GM21381 (cell line): Measurements from ENCODE around the gene AP3B1.

Source experiments
- ATAC-seq: cut with Tn5 transposase; IDR thresholded peaks from one replicate; pipeline ENCODE4 v1.9.1; 2021; ENCODE audit warnings: mild to moderate bottlenecking, moderate library complexity; ENCODE audit not compliant: unreplicated experiment

Gene AP3B1, protein sequence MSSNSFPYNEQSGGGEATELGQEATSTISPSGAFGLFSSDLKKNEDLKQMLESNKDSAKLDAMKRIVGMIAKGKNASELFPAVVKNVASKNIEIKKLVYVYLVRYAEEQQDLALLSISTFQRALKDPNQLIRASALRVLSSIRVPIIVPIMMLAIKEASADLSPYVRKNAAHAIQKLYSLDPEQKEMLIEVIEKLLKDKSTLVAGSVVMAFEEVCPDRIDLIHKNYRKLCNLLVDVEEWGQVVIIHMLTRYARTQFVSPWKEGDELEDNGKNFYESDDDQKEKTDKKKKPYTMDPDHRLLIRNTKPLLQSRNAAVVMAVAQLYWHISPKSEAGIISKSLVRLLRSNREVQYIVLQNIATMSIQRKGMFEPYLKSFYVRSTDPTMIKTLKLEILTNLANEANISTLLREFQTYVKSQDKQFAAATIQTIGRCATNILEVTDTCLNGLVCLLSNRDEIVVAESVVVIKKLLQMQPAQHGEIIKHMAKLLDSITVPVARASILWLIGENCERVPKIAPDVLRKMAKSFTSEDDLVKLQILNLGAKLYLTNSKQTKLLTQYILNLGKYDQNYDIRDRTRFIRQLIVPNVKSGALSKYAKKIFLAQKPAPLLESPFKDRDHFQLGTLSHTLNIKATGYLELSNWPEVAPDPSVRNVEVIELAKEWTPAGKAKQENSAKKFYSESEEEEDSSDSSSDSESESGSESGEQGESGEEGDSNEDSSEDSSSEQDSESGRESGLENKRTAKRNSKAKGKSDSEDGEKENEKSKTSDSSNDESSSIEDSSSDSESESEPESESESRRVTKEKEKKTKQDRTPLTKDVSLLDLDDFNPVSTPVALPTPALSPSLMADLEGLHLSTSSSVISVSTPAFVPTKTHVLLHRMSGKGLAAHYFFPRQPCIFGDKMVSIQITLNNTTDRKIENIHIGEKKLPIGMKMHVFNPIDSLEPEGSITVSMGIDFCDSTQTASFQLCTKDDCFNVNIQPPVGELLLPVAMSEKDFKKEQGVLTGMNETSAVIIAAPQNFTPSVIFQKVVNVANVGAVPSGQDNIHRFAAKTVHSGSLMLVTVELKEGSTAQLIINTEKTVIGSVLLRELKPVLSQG

GRCh38 chr5:78294248-78295034, at the start of gene AP3B1:
Gene AP3B1 (minus strand): TSS chr5:78294698. CDS start chr5:78294579, 119 bp downstream.
- peak; percentile 87 for ATAC-seq

DNA sequence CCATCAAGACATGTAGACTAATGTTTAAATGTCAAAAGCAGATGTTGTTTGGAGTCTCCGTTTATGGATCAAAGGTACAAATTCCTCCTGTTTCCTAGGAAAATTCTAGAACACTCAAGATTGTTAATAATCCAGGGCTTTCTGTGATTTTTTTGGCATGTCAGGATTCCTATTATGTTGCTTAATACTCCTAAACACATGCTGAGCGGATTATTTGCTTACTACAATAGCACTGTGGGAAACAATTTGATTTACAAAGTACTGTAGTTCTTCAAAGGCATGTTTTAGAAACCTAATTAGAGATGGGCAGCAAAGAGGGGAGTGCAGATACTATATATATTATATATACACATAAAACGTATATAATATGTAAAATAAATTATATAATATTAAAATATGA, 46.9 kb upstream of the AP3B1 start:
- no peak for ATAC-seq

DNA sequence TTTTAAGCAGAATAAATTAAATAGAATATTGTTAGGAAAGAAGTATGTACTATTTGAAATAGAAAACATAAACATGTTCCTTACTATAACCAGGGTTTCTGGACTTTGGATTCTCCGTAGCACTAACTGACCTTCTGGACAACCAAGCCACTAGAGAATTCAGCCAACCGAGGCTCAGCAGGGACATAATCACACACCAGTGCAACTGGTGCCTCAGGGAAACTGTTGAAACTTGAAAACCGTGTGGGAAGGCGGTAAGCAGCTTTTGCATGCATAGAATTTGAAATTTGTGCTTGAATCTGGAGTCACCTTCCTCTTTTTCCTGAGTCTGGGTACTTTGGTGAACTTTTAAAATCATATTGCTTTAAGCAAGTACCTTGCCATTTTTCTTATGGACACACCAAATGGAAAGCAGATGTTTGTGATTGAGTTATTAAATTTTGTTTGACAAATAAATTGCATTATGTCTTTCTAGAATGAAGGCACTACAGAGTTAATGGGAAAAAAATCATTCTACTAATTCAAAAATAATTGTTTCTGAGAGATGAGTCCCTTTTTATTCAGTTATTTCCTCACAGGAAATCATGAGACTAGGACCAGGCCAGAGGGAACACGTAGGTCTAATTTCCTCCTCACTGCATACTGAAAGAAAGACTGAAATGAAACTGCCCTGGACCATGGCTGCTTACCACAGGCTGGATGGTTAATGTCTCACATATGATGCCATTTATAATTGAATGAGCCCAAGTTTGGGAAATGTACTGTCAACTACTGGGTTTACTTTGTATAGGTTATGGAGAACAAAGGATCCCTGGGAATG, 45.3 kb upstream of the AP3B1 start:
- no peak for ATAC-seq

DNA sequence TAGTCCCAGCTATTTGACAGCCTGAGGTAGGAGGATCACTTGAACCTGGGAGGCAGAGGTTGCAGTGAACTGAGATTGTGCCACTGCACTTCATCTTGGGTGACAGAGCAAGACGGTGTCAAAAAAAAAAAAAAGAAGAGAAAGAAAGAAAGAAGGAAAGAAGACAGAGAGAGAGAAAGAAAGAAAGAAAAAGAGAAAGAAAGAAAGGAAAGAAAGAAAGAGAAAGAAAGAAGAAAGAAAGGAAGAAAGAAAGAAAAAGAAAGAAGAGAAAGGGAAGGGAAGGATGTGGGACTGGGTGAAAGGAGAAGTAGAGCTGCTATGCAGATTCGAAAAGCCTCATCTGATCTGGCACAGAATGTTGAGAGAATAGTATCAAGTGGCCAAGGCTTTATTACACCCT, 42.2 kb upstream of the AP3B1 start:
- no peak for ATAC-seq

GRCh38 chr5:78335976-78336375, 41.5 kb upstream of the AP3B1 start:
- ATAC-seq: no peak

GRCh38 chr5:78334811-78335210, 40.3 kb upstream of the AP3B1 start:
- ATAC-seq: no peak

DNA sequence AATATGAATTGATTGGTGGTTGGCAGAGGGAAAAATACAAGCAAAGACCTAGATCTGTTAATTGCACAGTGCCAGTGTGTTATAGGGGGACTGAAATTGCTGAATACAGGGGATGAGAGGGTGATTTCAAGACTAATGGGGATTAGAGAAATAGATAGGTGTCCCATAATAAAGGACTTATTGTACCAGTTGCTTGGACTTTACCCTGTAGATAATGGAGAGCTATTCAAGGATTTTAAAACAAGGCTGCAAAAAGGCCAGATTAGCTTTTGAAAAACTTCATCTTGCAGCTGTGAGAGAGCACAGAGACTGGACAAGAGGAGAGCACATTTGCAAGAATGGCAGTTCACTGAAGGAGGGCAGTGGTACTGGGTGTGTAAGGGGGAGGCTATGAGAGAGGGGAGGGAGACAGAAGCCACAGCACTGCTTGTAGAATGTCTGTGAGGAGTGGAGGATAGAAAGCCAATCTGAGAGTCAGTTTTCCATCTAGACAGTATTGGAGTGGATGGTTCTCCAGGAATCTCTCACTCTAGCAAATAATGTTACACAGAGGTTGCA, 37.1 kb upstream of the AP3B1 start:
- ATAC-seq: no peak

GRCh38 chr5:78328585-78329173, 34.2 kb upstream of the AP3B1 start:
- no peak for ATAC-seq

DNA sequence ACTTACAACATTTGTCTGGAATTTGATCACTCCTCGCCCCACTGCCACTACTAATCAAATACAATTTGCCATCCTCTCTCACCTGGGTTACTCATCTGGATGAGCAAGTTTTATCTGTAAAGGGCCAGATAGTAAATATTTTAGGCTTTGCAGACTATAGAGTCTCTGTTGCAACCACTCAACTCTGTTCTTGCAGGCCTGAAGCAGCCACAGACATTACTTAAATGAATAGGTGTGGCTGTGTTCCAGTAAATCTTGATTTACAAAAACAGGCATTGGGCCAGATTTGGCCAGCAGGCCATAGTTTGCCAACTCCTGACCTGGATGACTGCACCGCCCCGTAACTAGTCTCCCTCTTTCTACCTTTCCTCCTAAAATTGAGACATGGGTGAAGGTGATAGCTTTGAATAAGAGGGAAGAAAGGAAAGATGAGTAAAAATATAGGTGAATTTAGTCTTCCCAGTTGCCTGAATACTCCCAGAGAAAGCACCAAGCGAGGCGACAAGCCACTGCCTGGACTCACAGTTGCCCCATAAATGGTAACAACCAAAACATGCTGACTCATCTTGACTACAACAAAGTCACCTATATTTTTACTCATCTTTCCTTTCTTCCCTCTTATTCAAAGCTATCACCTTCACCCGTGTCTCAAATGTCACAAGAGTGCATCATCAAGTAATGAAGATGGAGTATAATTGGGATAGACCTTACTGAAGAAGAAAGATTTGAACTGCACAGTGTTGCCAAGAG, 33.4 kb upstream of the AP3B1 start:
- ATAC-seq: no peak

DNA sequence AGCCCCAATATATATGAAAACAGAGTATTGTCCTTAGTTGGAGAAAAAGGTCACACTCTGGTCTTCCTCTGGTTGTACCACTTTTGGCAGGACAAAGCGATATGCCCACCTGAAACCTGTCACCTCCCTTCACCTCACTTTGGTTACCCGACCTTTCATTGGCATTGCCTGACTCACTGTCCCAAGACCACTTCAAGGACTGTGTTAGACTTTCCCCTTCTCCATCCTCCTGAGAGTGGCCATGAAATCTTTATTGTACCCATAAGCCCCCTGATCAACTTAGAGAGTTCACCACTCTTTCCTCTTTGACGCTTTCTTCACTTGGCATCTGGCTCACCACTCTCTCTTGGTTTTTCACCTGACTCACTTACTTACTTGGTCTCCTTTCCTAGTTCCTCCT, 32.4 kb upstream of the AP3B1 start:
- ATAC-seq: no peak

GRCh38 chr5:78323241-78323640, 28.7 kb upstream of the AP3B1 start:
- ATAC-seq: no peak

GRCh38 chr5:78320401-78320800, 25.9 kb upstream of the AP3B1 start:
- ATAC-seq: no peak

GRCh38 chr5:78318337-78318736, 23.8 kb upstream of the AP3B1 start:
- no peak for ATAC-seq

DNA sequence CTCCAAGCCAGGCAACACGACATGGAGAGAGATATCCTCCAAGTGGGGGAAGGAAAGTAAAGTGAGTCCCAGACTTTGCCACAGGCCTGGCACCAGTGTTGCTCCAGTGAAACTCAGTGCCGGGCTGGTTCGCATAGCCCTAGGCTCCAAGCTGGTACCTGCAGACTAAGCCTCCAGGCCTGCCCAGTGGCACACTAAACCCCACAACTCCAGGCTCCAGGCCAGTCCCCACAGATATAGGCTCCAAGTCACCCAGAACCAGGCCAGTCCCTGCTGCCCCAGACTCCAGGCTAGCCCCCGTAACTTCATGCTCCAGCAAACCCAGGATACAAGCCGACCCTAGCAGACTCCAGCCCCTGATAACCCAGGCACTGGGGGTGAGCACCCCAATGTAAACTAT, 23.0 kb upstream of the AP3B1 start:
- no peak for ATAC-seq

GRCh38 chr5:78308703-78309102, 14.2 kb upstream of the AP3B1 start:
- ATAC-seq: no peak

- no peak for ATAC-seq
Measured at GRCh38 chr5:78300464-78301045, 6.1 kb upstream of the AP3B1 start.

- peak; percentile 32 for ATAC-seq
Measured at GRCh38 chr5:78295035-78295961, 800 bp upstream of the AP3B1 start.
